Medulla oblongata (tissue), 1 donor: ENCODE data around the gene DHRS1.
"Not testable (repeated sequence)": the region's sequence is repeated elsewhere in the genome, so short reads cannot be mapped to it uniquely, and the experiment has no call there.

Experiments used
- DNase-seq: peaks from one replicate; pipeline ENCODE4 v3.0.0-alpha.2; 2015; ENCODE audit errors: extremely low spot score

Gene DHRS1

GRCh38 chr14:24327914-24328313 is 28.3 kb upstream of the DHRS1 start:
- DNase-seq: not testable (repeated sequence)

GRCh38 chr14:24327303-24327702 is 27.7 kb upstream of the DHRS1 start:
- no peak for DNase-seq

GRCh38 chr14:24325963-24326362 is 26.4 kb upstream of the DHRS1 start:
- DNase-seq: no peak

GRCh38 chr14:24325041-24325530 is 25.5 kb upstream of the DHRS1 start:
- no peak for DNase-seq

- DNase-seq: no peak
These were observed 24.4 kb upstream of the DHRS1 start for GRCh38 chr14:24324024-24324423.

- no peak for DNase-seq
These were observed 23.8 kb upstream of the DHRS1 start for GRCh38 chr14:24323341-24323740.

- DNase-seq: no peak
These were observed 23.1 kb upstream of the DHRS1 start for GRCh38 chr14:24322672-24323071.

GRCh38 chr14:24321212-24321975 is 21.8 kb upstream of the DHRS1 start:
- DNase-seq: no peak

- DNase-seq: no peak
These were observed 17.8 kb upstream of the DHRS1 start for GRCh38 chr14:24317141-24317928.

GRCh38 chr14:24316597-24316950 is 17.0 kb upstream of the DHRS1 start:
- no peak for DNase-seq

GRCh38 chr14:24315807-24316596 is 16.4 kb upstream of the DHRS1 start:
- DNase-seq: no peak

GRCh38 chr14:24315243-24315806 is 15.7 kb upstream of the DHRS1 start:
- DNase-seq: no peak

- no peak for DNase-seq
These were observed 15.0 kb upstream of the DHRS1 start for GRCh38 chr14:24314377-24315193.

GRCh38 chr14:24313913-24314312 is 14.3 kb upstream of the DHRS1 start:
- DNase-seq: peak; percentile 64

- DNase-seq: peak; percentile 64
These were observed 13.3 kb upstream of the DHRS1 start for GRCh38 chr14:24312736-24313507.

- no peak for DNase-seq
These were observed 12.4 kb upstream of the DHRS1 start for GRCh38 chr14:24311837-24312615.

GRCh38 chr14:24310646-24311604 is 11.3 kb upstream of the DHRS1 start, which contains the start of gene LTB4R:
Gene LTB4R, plus strand, starts transcription at chr14:24311502. Its CDS starts 4,150 bp downstream, at chr14:24315652.
- peak; percentile 70 for DNase-seq

- no peak for DNase-seq
These were observed 10.7 kb upstream of the DHRS1 start for GRCh38 chr14:24310265-24310645.
